HG03354 (cell line): ENCODE results near the gene CNOT4.
A peak's percentile ranks its signal among the peaks of the same experiment; 100 is the strongest.
"Not testable (repeated sequence)": the region's sequence is repeated elsewhere in the genome, so short reads cannot be mapped to it uniquely, and the experiment has no call there.

Source experiments
- ATAC-seq: cut with Tn5 transposase; IDR thresholded peaks from one replicate; pipeline ENCODE4 v1.9.1; 2021; ENCODE audit warnings: mild to moderate bottlenecking; ENCODE audit not compliant: unreplicated experiment, poor library complexity, severe bottlenecking

CNOT4 gene

GRCh38 chr7:135466442-135467206 is 43.3 kb downstream of the CNOT4 start:
- ATAC-seq, result peak; percentile 13

- ATAC-seq, result no peak
Measured at GRCh38 chr7:135463908-135464307, 46.0 kb downstream of the CNOT4 start.

- ATAC-seq, result no peak
Measured at GRCh38 chr7:135459951-135460567, 49.8 kb downstream of the CNOT4 start.

GRCh38 chr7:135459076-135459475 is 50.8 kb downstream of the CNOT4 start:
- ATAC-seq, result no peak

GRCh38 chr7:135454060-135454459 is 55.8 kb downstream of the CNOT4 start:
- ATAC-seq, result no peak

- no peak for ATAC-seq
Measured at GRCh38 chr7:135449436-135449835, 60.5 kb downstream of the CNOT4 start.

GRCh38 chr7:135448753-135449152 is 61.1 kb downstream of the CNOT4 start:
- ATAC-seq, result no peak

- ATAC-seq, result no peak
Measured at GRCh38 chr7:135447748-135448147, 62.2 kb downstream of the CNOT4 start.

- ATAC-seq, result no peak
Measured at GRCh38 chr7:135445690-135446089, 64.2 kb downstream of the CNOT4 start.

GRCh38 chr7:135445266-135445665 is 64.6 kb downstream of the CNOT4 start:
- ATAC-seq, result not testable (repeated sequence)

- no peak for ATAC-seq
Measured at GRCh38 chr7:135441791-135442190, 68.1 kb downstream of the CNOT4 start.

GRCh38 chr7:135434047-135434446 is 75.9 kb downstream of the CNOT4 start:
- no peak for ATAC-seq

GRCh38 chr7:135430626-135431025 is 79.3 kb downstream of the CNOT4 start:
- no peak for ATAC-seq

- ATAC-seq, result no peak
Measured at GRCh38 chr7:135428879-135429278, 81.0 kb downstream of the CNOT4 start.

- no peak for ATAC-seq
Measured at GRCh38 chr7:135428011-135428410, 81.9 kb downstream of the CNOT4 start.

GRCh38 chr7:135427166-135427565 is 82.7 kb downstream of the CNOT4 start:
- no peak for ATAC-seq

- no peak for ATAC-seq
Measured at GRCh38 chr7:135425036-135425435, 84.9 kb downstream of the CNOT4 start.

- no peak for ATAC-seq
Measured at GRCh38 chr7:135420786-135421185, 89.1 kb downstream of the CNOT4 start.

- no peak for ATAC-seq
Measured at GRCh38 chr7:135416431-135416830, 93.5 kb downstream of the CNOT4 start.

GRCh38 chr7:135414850-135415439 is 95.0 kb downstream of the CNOT4 start:
- peak; percentile 57 for ATAC-seq

GRCh38 chr7:135414208-135414607 is 95.7 kb downstream of the CNOT4 start:
- no peak for ATAC-seq
